DMS153 treated with DMSO at 0.1 percent for 48 hours (cell line): ENCODE results near the gene SPATC1L.
"Not testable (repeated sequence)": the region's sequence is repeated elsewhere in the genome, so short reads cannot be mapped to it uniquely, and the experiment has no call there.

Source experiments
- DNase-seq: peaks from one replicate; lab custom pipeline; 2025; ENCODE audit not compliant: unreplicated experiment; lab: John Stamatoyannopoulos, UW

The SPATC1L gene

GRCh38 chr21:46151989-46152926, 32.0 kb downstream of the SPATC1L start:
- DNase-seq: no peak

DNA sequence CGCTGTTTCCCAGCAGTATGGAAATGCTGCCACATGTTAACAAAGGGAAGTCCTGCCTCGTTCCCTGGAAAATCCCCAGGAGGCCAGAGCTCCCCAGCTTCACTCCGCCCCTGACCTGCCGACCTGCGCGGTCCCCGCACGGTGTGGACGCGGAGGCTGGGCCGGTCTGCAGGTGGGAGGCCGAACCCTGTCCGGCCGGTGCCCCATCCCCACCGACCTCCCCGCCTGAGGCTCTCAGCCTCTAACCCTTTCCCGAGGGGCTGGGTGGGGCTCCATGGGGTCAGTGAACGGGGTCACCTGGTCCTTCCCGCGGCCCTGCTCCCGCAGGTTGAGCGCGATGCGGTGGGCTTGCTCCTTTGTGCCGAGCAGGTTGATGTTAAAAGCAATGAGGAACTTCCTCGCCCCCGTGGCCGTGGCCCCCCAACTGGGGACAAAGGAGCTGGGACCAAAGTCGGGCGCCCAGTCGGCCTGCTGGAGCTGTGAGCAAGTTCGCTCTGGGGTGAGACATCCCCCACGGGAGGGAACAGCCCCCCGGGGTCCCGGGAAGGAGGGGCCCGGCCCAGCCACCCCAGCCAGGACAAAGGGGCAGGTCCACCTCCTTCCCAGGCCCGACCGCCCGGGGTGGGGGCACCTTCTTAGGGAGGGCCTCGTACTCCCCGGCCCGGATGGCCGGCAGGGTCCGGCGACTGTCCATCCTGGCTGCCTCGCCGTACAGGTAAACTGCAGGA, 32.8 kb downstream of the SPATC1L start:
- DNase-seq: no peak

DNA sequence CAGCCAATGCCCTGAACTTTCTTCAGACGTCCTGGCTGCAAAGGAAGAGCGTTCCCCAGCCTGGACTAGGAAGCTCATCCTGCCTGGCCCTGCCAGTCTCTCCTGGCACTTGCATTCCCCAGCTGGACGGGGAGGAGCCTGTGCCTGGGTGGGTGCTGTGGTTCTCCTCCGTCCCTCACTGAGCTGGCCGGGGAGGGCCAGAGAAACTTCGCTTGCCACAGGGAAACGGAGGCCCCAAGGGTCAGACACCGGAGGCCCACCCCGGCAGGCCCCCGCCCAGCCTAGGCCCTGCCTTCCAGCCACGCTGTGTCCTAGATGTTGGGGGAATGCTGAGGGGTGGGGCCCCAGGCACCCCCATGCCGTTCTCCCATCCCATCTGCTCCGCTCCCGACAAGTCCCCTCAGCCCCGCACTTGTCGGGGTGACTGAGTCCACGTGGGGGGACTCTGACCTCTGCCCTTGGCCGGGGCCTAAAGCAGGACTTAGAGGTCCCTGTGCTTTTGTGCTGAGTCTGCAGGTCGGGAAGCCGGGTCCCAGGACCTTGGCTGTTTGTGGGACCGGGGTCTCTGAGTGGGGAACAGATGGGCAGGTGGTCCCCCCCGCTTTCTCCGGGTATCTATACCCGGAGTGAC, 33.7 kb downstream of the SPATC1L start:
- DNase-seq: no peak

GRCh38 chr21:46150073-46150472, 34.2 kb downstream of the SPATC1L start:
- DNase-seq: no peak

DNA sequence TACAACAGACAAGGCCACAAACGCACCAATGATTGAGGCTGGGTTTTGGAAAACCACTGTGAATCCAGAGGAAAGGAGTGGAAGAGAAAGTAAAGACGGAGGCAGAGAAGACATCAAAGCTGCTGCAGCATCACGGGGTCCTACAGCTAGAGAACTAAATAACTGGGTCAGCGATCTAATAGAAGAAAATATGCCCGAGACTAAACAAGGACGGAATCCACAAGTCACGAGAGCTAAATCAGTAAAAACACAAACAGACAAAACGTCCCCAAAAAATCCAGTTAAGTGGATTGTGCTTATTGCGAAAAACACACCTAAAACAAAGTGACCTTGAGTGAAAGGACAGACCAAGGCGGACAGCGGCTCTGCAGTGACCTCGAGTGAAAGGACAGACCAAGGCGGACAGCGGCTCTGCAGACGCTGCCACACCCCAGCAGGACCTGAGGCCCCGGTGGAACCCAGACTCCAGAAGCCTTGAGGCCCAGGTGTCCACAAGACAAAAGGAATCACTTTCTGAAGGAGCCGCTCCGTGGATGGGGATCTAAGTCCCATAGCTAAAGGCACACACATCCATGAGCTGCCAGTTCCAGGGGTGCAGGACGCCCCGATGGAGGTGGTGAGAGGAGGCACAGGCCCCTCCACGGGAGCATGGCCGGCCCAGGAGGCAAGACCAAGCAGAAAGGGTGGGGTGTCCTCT, 34.9 kb downstream of the SPATC1L start:
- DNase-seq: no peak

GRCh38 chr21:46148106-46148505, 36.2 kb downstream of the SPATC1L start:
- DNase-seq: no peak

- DNase-seq: not testable (repeated sequence)
These were observed 36.8 kb downstream of the SPATC1L start for GRCh38 chr21:46147429-46147828.

DNA sequence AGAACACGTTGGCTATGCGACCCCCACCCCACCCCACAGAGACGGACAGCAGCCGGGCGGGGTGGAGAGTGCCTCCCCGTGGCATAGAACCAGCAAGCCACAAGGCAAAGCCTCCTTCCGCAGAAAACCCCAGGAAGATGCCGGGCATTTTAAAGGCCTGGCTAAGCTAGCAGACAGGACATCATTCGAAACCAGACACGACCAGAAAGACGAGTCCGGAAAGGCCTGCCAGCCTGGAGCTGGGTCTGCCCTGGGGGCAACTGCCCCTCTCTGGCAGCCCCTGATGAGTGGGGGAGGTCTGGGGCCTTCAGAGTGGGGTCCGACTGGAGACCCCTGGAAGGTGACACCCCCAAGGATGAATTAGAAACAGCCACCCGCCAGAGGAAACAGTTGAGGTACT, 37.4 kb downstream of the SPATC1L start:
- no peak for DNase-seq

- no peak for DNase-seq
These were observed 38.2 kb downstream of the SPATC1L start for GRCh38 chr21:46145840-46146691.

DNA sequence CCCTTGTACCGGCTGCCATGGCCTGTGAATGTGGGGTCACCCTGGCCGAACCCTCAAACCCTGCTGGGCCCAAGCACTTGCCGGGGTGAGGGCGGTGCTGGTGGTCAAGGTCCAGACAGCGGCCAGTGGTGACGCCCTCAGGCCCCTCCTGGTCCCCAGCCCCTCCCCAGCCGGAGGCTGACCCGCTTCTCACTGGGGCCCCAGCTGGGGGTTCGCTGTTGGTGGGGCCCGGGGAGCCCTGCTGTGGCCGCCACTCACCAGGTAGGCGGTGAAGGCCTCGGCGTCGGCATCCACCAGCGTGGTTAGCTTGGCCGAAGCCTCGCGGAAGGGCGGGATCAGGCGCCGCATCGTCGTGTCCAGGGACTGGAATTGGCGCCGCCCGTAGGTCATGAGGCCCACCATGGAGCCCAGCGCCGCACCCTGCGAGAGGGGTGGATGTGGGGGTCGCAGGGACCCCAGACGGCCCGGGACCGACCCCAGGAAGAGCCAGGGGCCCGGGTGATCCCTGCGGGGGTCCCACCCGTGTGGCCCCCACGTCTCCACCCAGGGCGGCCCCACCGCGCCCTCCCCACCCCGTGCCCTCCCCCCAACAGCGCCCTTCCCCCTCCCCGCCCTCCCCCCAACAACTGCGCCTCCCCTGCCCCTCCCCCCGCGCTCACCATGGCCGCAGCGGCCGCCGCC, 39.0 kb downstream of the SPATC1L start:
- no peak for DNase-seq

- no peak for DNase-seq
These were observed 39.7 kb downstream of the SPATC1L start for GRCh38 chr21:46144464-46145070.

- DNase-seq: no peak
These were observed 41.4 kb downstream of the SPATC1L start for GRCh38 chr21:46142582-46143473.

GRCh38 chr21:46141767-46142581, 42.3 kb downstream of the SPATC1L start:
- no peak for DNase-seq

- DNase-seq: not testable (repeated sequence)
These were observed 43.8 kb downstream of the SPATC1L start for GRCh38 chr21:46140352-46141003.

DNA sequence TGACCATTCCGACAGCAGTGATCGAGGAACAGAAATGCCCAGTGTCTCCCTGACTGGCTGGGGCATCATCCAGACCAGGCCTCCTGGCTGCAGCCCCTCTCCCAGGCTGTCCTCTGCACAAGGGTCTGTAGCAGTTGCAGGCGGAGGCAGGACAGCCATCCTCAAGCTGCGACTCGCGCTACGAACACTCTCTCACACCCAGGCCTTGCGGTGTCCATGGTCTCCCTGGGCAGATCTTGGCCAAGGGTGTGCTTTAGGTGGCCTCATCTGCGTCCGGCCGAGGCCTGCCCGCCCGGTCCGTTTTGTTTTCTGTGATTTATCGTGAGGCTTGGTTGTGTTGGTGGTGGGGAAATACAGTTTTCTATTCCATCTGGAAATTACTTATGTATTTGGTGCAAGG, 44.6 kb downstream of the SPATC1L start:
- no peak for DNase-seq

DNA sequence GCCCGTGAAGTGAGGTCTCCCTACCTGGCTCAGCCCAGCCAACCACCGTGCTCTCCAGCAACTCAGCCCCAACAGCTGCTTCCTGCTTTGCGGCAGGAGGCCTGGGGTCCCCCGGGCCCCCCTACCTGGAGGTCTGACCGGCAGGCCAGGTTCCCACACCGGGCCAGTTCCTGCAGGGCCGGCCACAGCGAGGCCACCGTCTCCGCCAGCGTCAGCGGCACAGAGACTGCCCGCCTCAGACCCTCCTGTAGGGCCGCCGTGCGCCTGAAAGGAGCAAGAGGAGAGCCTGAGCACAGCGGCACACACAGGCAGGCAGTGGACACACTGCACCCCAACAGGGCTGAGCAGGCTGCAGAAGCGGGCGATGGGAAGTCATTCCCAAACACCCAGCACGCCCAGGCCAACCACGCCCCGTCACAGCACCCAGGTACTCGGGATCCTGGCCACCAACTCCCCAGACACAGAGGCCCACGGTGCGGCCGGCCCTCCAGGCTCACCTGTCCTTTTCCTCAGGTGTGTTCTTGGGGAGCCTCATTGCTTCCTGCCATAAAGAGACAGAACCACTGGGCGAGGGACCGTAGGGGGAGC, 45.8 kb downstream of the SPATC1L start:
- DNase-seq: no peak
